ENCODE data around the gene FAM120A.
A peak's percentile ranks its signal among the peaks of the same experiment; 100 is the strongest.

The FAM120A gene

DNA sequence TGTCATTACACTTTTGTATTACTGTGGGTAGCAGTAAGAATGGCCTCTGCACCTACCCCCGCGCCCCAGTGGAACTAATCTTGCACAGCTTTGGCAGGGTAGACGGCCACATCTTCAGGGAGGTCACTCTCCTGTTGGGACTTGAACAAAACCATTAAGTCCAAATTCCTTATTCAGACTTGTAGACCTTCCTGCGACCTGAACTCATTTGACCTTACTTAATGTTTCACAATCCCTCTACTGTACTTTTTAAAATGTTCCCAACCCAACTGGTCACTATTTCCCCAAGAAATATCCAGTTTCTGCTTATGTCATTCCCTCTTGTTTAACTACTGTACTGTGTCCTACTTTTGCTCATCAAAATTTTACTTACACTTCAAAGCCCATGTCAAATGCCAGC, 7.2 kb downstream of the FAM120A start:
- H3K27ac ChIP-seq (ENCODE audit: insufficient read depth, low read length, poor library complexity, severe bottlenecking), result peak overlapping the region; percentile 11
- H3K4me1 ChIP-seq (ENCODE audit: control insufficient read depth, insufficient read depth, low read length, poor library complexity, severe bottlenecking), result peaks cover 14% of the 10 kb centered on the region
- no peak overlapping the region for H3K4me3 ChIP-seq (ENCODE audit: insufficient read depth, low read depth, low read length, poor library complexity, severe bottlenecking)
- no peaks in the 10 kb centered on the region for H3K9me3 ChIP-seq (ENCODE audit: control insufficient read depth, low read length)
- no peaks in the 10 kb centered on the region for H3K36me3 ChIP-seq (ENCODE audit: control insufficient read depth, insufficient read depth, low read length)
- no peak for DNase-seq
- no peaks in the 10 kb centered on the region for H3K27me3 ChIP-seq (replicated peaks; ENCODE audit: control insufficient read depth, insufficient read depth, low read length, poor library complexity, severe bottlenecking)

DNA sequence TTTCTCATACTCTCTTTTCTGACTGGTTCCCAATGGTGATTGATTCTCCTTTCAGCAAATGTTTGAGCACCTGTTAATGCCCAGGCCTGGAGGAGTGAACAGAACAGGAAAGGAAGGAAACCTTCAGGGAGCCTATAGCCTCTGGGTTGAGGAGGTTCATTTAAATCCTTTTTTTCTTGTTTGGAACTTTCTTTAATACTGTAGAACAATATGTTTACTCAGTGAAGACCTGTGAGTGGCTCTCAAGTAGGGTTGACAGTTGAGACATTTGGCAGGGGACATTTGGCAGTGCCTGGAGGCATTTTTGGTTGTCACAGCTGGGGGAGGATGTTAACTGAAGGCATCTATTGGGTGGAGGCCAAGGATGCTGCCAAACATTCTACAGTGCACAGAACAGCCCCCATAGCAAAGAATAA, 8.0 kb downstream of the FAM120A start:
- no peak overlapping the region for H3K4me3 ChIP-seq (ENCODE audit: insufficient read depth, low read depth, low read length, poor library complexity, severe bottlenecking)
- no peaks in the 10 kb centered on the region for H3K9me3 ChIP-seq (ENCODE audit: control insufficient read depth, low read length)
- H3K36me3 ChIP-seq (ENCODE audit: control insufficient read depth, insufficient read depth, low read length), result no peaks in the 10 kb centered on the region
- peak overlapping the region; percentile 11 for H3K27ac ChIP-seq (ENCODE audit: insufficient read depth, low read length, poor library complexity, severe bottlenecking)
- DNase-seq, result no peak
- H3K27me3 ChIP-seq (replicated peaks; ENCODE audit: control insufficient read depth, insufficient read depth, low read length, poor library complexity, severe bottlenecking), result no peaks in the 10 kb centered on the region
- H3K4me1 ChIP-seq (ENCODE audit: control insufficient read depth, insufficient read depth, low read length, poor library complexity, severe bottlenecking), result peaks cover 16% of the 10 kb centered on the region

DNA sequence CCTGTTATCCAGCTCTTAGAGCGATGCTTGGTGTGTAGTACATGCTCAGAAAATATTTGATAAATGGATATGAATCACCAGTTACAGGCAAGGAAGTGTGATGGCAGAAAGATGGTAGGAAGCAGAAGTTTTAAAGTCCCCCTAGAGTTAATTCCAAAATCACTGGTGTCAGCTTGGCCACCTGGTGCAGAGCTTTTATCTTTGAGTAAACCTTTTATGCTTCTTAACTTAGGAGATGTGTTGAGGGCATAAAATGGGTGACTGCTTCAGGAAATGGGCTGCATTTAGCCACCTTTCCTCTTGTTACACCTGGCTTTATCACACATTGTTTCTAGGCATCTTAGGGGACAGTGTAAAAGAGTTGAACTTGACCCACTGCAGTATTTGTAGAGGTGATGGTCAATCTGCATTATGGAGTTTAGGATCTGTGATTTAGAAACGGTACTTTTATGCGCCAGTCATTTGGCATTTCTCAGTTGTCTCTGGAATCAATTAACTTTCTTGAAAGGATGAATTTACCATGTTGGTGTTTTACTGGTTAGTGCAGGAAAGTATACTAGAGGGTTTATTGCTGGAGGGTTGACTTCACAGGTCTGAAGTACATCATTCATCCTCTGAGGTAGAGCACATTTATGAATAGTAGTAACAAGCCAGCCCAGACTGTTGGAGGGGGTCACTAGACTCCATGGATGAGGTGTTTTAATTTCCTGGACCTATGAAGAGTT, 9.4 kb downstream of the FAM120A start:
- Histone ChIP-seq H3K36me3 (ENCODE audit: control insufficient read depth, insufficient read depth, low read length) (no peaks in the 10 kb centered on the region), H3K4me1 (ENCODE audit: control insufficient read depth, insufficient read depth, low read length, poor library complexity, severe bottlenecking) (peaks cover 25% of the 10 kb centered on the region), H3K27ac (ENCODE audit: insufficient read depth, low read length, poor library complexity, severe bottlenecking) (no peak overlapping the region), H3K9me3 (ENCODE audit: control insufficient read depth, low read length) (no peaks in the 10 kb centered on the region), H3K4me3 (ENCODE audit: insufficient read depth, low read depth, low read length, poor library complexity, severe bottlenecking) (no peak overlapping the region), H3K27me3 (replicated peaks; ENCODE audit: control insufficient read depth, insufficient read depth, low read length, poor library complexity, severe bottlenecking) (no peaks in the 10 kb centered on the region)
- no peak for DNase-seq

DNA sequence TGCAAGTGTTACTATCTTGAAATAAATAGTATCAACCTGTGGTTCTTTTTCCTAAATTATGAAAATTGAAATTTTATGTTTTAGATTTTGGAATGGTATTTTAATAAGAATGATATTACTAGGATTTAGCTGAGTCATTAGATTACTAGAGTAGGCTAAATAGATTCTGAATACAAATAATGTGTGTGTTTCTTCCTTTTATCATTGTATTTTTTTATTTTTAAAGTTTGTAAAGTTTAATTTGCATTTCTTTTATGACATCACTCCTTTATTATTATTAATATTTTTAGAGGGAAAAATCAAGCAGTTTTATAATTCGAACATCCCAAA, 9.9 kb downstream of the FAM120A start:
- Histone ChIP-seq H3K4me3 (ENCODE audit: insufficient read depth, low read depth, low read length, poor library complexity, severe bottlenecking) (no peak overlapping the region), H3K36me3 (ENCODE audit: control insufficient read depth, insufficient read depth, low read length) (no peaks in the 10 kb centered on the region), H3K4me1 (ENCODE audit: control insufficient read depth, insufficient read depth, low read length, poor library complexity, severe bottlenecking) (peaks cover 30% of the 10 kb centered on the region), H3K27me3 (replicated peaks; ENCODE audit: control insufficient read depth, insufficient read depth, low read length, poor library complexity, severe bottlenecking) (no peaks in the 10 kb centered on the region), H3K9me3 (ENCODE audit: control insufficient read depth, low read length) (no peaks in the 10 kb centered on the region), H3K27ac (ENCODE audit: insufficient read depth, low read length, poor library complexity, severe bottlenecking) (no peak overlapping the region)
- no peak for DNase-seq

DNA sequence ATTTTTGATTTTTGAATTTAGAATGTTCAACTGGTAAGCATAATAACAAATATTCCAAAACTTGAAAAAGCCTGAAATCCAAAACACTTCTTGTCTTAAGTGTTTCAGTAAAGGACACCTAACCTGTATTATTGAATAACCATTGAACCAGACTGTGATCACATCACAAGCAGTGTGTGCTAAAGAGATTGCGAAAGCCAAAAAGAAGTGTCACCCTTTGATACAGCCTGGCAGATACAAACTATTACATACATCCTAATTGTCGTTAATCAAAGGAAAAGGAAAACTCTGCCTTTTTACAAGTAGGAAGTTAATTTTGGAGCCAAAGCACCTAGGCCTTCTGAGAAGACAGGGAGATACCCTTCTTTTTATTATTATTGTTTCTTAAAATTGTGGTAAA, 10.3 kb downstream of the FAM120A start:
- H3K36me3 ChIP-seq (ENCODE audit: control insufficient read depth, insufficient read depth, low read length), result no peaks in the 10 kb centered on the region
- no peak overlapping the region for H3K4me3 ChIP-seq (ENCODE audit: insufficient read depth, low read depth, low read length, poor library complexity, severe bottlenecking)
- no peak for DNase-seq
- no peaks in the 10 kb centered on the region for H3K9me3 ChIP-seq (ENCODE audit: control insufficient read depth, low read length)
- no peak overlapping the region for H3K27ac ChIP-seq (ENCODE audit: insufficient read depth, low read length, poor library complexity, severe bottlenecking)
- peaks cover 34% of the 10 kb centered on the region for H3K4me1 ChIP-seq (ENCODE audit: control insufficient read depth, insufficient read depth, low read length, poor library complexity, severe bottlenecking)
- H3K27me3 ChIP-seq (replicated peaks; ENCODE audit: control insufficient read depth, insufficient read depth, low read length, poor library complexity, severe bottlenecking), result no peaks in the 10 kb centered on the region

DNA sequence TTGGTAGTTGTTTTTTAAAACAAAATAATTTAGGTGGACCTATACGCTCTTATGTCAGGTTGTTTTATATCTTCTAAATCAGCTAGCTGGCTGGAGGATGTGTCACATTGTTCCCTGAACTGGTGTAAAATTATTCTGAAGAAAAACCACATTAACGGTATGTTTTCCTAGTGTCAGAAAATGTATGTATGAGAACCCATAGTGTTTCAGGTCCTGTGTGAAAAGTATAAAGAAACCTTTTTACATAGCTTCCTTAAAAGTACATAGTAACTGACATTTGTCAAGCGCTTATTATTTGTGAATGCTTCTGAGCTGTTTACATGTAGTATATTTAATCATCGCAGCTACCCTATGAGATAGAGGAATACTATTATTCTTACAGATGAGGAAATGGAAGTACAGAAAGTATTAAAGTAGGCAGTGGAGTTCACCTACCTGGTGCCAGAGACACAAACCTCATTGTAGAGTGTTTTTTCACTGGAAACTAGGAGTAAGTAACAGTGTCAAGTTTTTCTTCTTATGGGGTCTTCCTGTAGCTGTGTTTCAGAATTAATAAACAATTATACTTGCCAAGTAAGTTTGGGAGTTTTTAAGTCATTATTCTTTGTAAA, 12.3 kb downstream of the FAM120A start:
- H3K27me3 ChIP-seq (replicated peaks; ENCODE audit: control insufficient read depth, insufficient read depth, low read length, poor library complexity, severe bottlenecking), result no peaks in the 10 kb centered on the region
- peaks cover 33% of the 10 kb centered on the region for H3K4me1 ChIP-seq (ENCODE audit: control insufficient read depth, insufficient read depth, low read length, poor library complexity, severe bottlenecking)
- H3K4me3 ChIP-seq (ENCODE audit: insufficient read depth, low read depth, low read length, poor library complexity, severe bottlenecking), result no peak overlapping the region
- no peaks in the 10 kb centered on the region for H3K9me3 ChIP-seq (ENCODE audit: control insufficient read depth, low read length)
- H3K36me3 ChIP-seq (ENCODE audit: control insufficient read depth, insufficient read depth, low read length), result no peaks in the 10 kb centered on the region
- no peak for DNase-seq
- H3K27ac ChIP-seq (ENCODE audit: insufficient read depth, low read length, poor library complexity, severe bottlenecking), result peak overlapping the region; percentile 28

DNA sequence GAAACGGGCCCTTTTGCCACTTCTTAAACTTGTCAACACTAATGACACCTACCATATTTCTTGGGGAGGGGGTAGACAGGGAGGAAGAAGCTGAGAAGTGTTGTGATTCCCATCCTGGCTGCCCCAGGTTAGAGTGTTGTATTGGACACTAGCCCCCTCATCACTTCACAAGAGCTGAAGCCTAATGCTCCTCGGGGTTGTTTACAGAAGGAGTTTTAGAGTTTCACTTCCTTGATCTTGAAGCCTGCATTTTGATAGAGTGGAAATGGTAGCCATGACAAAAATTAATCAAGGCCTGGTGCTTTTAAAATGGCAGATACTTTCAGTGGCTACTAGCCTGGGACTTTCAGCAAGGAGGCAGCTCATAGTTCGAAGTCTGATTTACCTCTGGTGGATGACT, 12.9 kb downstream of the FAM120A start:
- DNase-seq, result no peak
- H3K4me1 ChIP-seq (ENCODE audit: control insufficient read depth, insufficient read depth, low read length, poor library complexity, severe bottlenecking), result peaks cover 33% of the 10 kb centered on the region
- H3K27me3 ChIP-seq (replicated peaks; ENCODE audit: control insufficient read depth, insufficient read depth, low read length, poor library complexity, severe bottlenecking), result no peaks in the 10 kb centered on the region
- no peaks in the 10 kb centered on the region for H3K36me3 ChIP-seq (ENCODE audit: control insufficient read depth, insufficient read depth, low read length)
- H3K4me3 ChIP-seq (ENCODE audit: insufficient read depth, low read depth, low read length, poor library complexity, severe bottlenecking), result no peak overlapping the region
- no peak overlapping the region for H3K27ac ChIP-seq (ENCODE audit: insufficient read depth, low read length, poor library complexity, severe bottlenecking)
- H3K9me3 ChIP-seq (ENCODE audit: control insufficient read depth, low read length), result no peaks in the 10 kb centered on the region

DNA sequence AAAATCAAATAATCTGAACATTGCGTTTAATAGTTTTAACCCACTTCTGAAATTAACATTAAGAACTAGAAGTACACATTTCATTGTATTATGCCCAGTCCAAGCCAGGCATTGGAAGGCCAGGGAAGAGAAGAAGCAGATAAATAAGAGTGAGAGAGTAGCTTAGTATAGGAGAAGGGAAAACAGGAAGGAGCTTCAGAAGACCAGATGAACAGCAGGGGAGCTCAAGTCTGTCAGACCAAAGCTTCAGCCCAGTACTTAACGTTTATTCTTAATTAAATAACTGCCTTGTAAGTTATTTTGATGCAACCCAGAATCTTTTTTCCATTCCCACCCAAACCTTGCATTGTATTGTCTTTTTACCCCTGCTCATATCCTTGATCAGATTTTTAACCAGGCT, 13.4 kb downstream of the FAM120A start:
- no peak overlapping the region for H3K4me3 ChIP-seq (ENCODE audit: insufficient read depth, low read depth, low read length, poor library complexity, severe bottlenecking)
- H3K4me1 ChIP-seq (ENCODE audit: control insufficient read depth, insufficient read depth, low read length, poor library complexity, severe bottlenecking), result peaks cover 33% of the 10 kb centered on the region
- H3K9me3 ChIP-seq (ENCODE audit: control insufficient read depth, low read length), result no peaks in the 10 kb centered on the region
- no peak for DNase-seq
- H3K27ac ChIP-seq (ENCODE audit: insufficient read depth, low read length, poor library complexity, severe bottlenecking), result no peak overlapping the region
- no peaks in the 10 kb centered on the region for H3K27me3 ChIP-seq (replicated peaks; ENCODE audit: control insufficient read depth, insufficient read depth, low read length, poor library complexity, severe bottlenecking)
- H3K36me3 ChIP-seq (ENCODE audit: control insufficient read depth, insufficient read depth, low read length), result no peaks in the 10 kb centered on the region

DNA sequence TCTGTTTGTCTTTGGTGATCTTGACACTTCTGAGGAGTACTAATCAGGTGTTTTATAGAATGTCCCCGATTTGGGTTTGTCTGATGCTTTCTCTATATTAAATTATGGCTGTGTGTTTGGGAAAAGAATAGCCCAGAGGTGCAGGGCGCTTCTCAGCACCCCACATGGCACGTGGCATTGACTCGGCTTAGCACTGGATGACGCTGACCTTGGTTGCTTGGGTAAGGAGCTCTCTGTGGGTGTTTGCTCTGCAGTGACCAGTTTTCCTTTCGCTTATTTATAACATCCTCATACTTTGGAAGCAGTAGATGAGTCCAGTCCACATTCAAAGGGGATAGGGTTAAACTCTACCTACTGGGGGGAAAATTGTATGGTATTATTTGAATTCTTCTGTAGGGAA, 14.4 kb downstream of the FAM120A start:
- no peaks in the 10 kb centered on the region for H3K36me3 ChIP-seq (ENCODE audit: control insufficient read depth, insufficient read depth, low read length)
- H3K4me3 ChIP-seq (ENCODE audit: insufficient read depth, low read depth, low read length, poor library complexity, severe bottlenecking), result no peak overlapping the region
- peaks cover 33% of the 10 kb centered on the region for H3K4me1 ChIP-seq (ENCODE audit: control insufficient read depth, insufficient read depth, low read length, poor library complexity, severe bottlenecking)
- no peaks in the 10 kb centered on the region for H3K27me3 ChIP-seq (replicated peaks; ENCODE audit: control insufficient read depth, insufficient read depth, low read length, poor library complexity, severe bottlenecking)
- H3K9me3 ChIP-seq (ENCODE audit: control insufficient read depth, low read length), result no peaks in the 10 kb centered on the region
- no peak overlapping the region for H3K27ac ChIP-seq (ENCODE audit: insufficient read depth, low read length, poor library complexity, severe bottlenecking)
- no peak for DNase-seq

DNA sequence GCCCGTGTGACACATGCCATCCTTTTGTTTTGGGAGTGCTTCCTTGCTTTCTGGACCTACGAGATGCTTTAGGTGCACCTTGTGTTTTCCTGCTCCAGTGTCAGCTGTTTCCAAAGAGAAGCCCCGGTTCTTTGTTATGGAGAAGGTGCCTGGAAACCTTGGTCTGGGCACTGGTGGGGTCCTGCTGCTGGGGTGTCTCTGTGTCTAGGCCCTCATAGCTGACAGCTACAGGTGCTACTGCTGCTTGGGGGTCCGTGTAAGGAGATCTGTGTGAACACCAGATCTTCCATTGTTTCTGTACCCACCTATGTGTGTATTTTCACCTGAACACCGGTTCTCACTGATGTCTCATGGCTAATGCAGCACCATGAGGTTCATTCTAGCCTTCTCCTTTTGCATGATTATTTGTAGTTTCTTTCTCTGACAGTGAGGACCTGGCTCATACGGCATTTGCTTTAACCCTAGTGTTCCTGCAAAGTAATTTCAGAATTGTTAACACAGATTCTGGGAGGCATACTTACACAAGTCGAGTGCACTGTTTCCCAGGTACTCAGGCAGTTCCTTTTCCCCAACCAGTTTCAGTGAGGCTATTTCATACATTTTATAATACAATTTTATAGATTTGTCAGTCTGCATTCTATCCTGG, 15.1 kb downstream of the FAM120A start:
- no peak overlapping the region for H3K27ac ChIP-seq (ENCODE audit: insufficient read depth, low read length, poor library complexity, severe bottlenecking)
- H3K4me1 ChIP-seq (ENCODE audit: control insufficient read depth, insufficient read depth, low read length, poor library complexity, severe bottlenecking), result peaks cover 33% of the 10 kb centered on the region

More for the DNA sequence above, 15.1 kb downstream of the FAM120A start:
- Histone ChIP-seq H3K4me3 (ENCODE audit: insufficient read depth, low read depth, low read length, poor library complexity, severe bottlenecking) (no peak overlapping the region), H3K36me3 (ENCODE audit: control insufficient read depth, insufficient read depth, low read length) (peaks cover 3% of the 10 kb centered on the region), H3K27me3 (replicated peaks; ENCODE audit: control insufficient read depth, insufficient read depth, low read length, poor library complexity, severe bottlenecking) (no peaks in the 10 kb centered on the region), H3K9me3 (ENCODE audit: control insufficient read depth, low read length) (no peaks in the 10 kb centered on the region)
- DNase-seq, result no peak
